Measurements from ENCODE around the gene LCTL.
"Not testable (repeated sequence)": the region's sequence is repeated elsewhere in the genome, so short reads cannot be mapped to it uniquely, and the experiment has no call there.

GRCh38 chr15:66589429-66589828, 23.6 kb upstream of the LCTL start:
- TF ChIP-seq POLR2AphosphoS5 (IDR thresholded peaks at IDR 0.05; ENCODE audit: low read depth, low read length); SIN3A (IDR thresholded peaks at IDR 0.05; ENCODE audit: borderline replicate concordance, insufficient read depth, low read depth, low read length): not testable (repeated sequence)
